Measurements from ENCODE around the gene KLHL28.
A peak's percentile ranks its signal among the peaks of the same experiment; 100 is the strongest.

The KLHL28 gene

GRCh38 chr14:44959538-44959937, 2.2 kb downstream of the KLHL28 start:
- no peak overlapping the region for H3K27ac ChIP-seq (ENCODE audit: low read depth, low read length)
- TF ChIP-seq EZH2phosphoT487 (conservative IDR thresholded peaks at IDR 0.05; ENCODE audit: low read length) (no peak), CTCF (IDR thresholded peaks at IDR 0.05; ENCODE audit: insufficient read depth, low read length, poor library complexity, severe bottlenecking) (no peak)
- no peaks in the 10 kb centered on the region for H3K27me3 ChIP-seq (ENCODE audit: low read length)
- no peaks in the 10 kb centered on the region for H3K9me2 ChIP-seq (replicated peaks; ENCODE audit: insufficient read depth, low read length)
- H3K9ac ChIP-seq (ENCODE audit: low read length) = peak overlapping the region; percentile 70
- peaks cover 14% of the 10 kb centered on the region; the same call in 1 of the 2 replicates for H3F3A ChIP-seq (ENCODE audit: insufficient read depth)
- H3K4me3 ChIP-seq (ENCODE audit: insufficient read depth, low read length, poor library complexity, severe bottlenecking) = peak overlapping the region; percentile 74
- peaks cover 92% of the 10 kb centered on the region for H3K79me2 ChIP-seq (ENCODE audit: insufficient read depth, low read length)
- H3K4me2 ChIP-seq (ENCODE audit: low read depth, low read length, poor library complexity, severe bottlenecking) = peak overlapping the region; percentile 73
- peaks cover 5% of the 10 kb centered on the region; the same call in 1 of the 2 replicates for H4K20me1 ChIP-seq (ENCODE audit: low read depth, low read length)
- no peak overlapping the region for H2AFZ ChIP-seq (ENCODE audit: low read depth, low read length, severe bottlenecking)
- peaks cover 3% of the 10 kb centered on the region; the same call in 1 of the 2 replicates for H3K36me3 ChIP-seq (ENCODE audit: low read length)
- H3K9me3 ChIP-seq (ENCODE audit: insufficient read depth, low read length) = no peaks in the 10 kb centered on the region

GRCh38 chr14:44956866-44957265, 4.9 kb downstream of the KLHL28 start:
- Histone ChIP-seq H3K36me3 (ENCODE audit: low read length) (peaks cover 5% of the 10 kb centered on the region; the same call in 1 of the 2 replicates), H3K4me3 (ENCODE audit: insufficient read depth, low read length, poor library complexity, severe bottlenecking) (no peak overlapping the region), H4K20me1 (ENCODE audit: low read depth, low read length) (peaks cover 5% of the 10 kb centered on the region; the same call in 1 of the 2 replicates), H3K9ac (ENCODE audit: low read length) (no peak overlapping the region), H3K9me3 (ENCODE audit: insufficient read depth, low read length) (no peaks in the 10 kb centered on the region), H3K27me3 (ENCODE audit: low read length) (no peaks in the 10 kb centered on the region), H3K9me2 (replicated peaks; ENCODE audit: insufficient read depth, low read length) (no peaks in the 10 kb centered on the region), H3F3A (ENCODE audit: insufficient read depth) (peaks cover 8% of the 10 kb centered on the region; the same call in 1 of the 2 replicates), H3K79me2 (ENCODE audit: insufficient read depth, low read length) (peaks cover 81% of the 10 kb centered on the region), H2AFZ (ENCODE audit: low read depth, low read length, severe bottlenecking) (no peak overlapping the region), H3K4me2 (ENCODE audit: low read depth, low read length, poor library complexity, severe bottlenecking) (no peak overlapping the region), H3K27ac (ENCODE audit: low read depth, low read length) (no peak overlapping the region)
- TF ChIP-seq EZH2phosphoT487 (conservative IDR thresholded peaks at IDR 0.05; ENCODE audit: low read length) (no peak), CTCF (IDR thresholded peaks at IDR 0.05; ENCODE audit: insufficient read depth, low read length, poor library complexity, severe bottlenecking) (no peak)

GRCh38 chr14:44955528-44955927, 6.2 kb downstream of the KLHL28 start:
- H3K4me3 ChIP-seq (ENCODE audit: insufficient read depth, low read length, poor library complexity, severe bottlenecking) = no peak overlapping the region

More at GRCh38 chr14:44955528-44955927, 6.2 kb downstream of the KLHL28 start:
- Histone ChIP-seq H2AFZ (ENCODE audit: low read depth, low read length, severe bottlenecking) (no peak overlapping the region), H3K27me3 (ENCODE audit: low read length) (no peaks in the 10 kb centered on the region), H3K9me2 (replicated peaks; ENCODE audit: insufficient read depth, low read length) (no peaks in the 10 kb centered on the region), H3F3A (ENCODE audit: insufficient read depth) (peaks cover 8% of the 10 kb centered on the region; the same call in 1 of the 2 replicates), H3K27ac (ENCODE audit: low read depth, low read length) (no peak overlapping the region), H3K9me3 (ENCODE audit: insufficient read depth, low read length) (no peaks in the 10 kb centered on the region), H3K4me2 (ENCODE audit: low read depth, low read length, poor library complexity, severe bottlenecking) (no peak overlapping the region), H4K20me1 (ENCODE audit: low read depth, low read length) (peaks cover 5% of the 10 kb centered on the region; the same call in 1 of the 2 replicates), H3K36me3 (ENCODE audit: low read length) (peaks cover 8% of the 10 kb centered on the region; the same call in 1 of the 2 replicates), H3K79me2 (ENCODE audit: insufficient read depth, low read length) (peaks cover 78% of the 10 kb centered on the region), H3K9ac (ENCODE audit: low read length) (no peak overlapping the region)
- TF ChIP-seq EZH2phosphoT487 (conservative IDR thresholded peaks at IDR 0.05; ENCODE audit: low read length) = no peak
- no peak for TF ChIP-seq CTCF (IDR thresholded peaks at IDR 0.05; ENCODE audit: insufficient read depth, low read length, poor library complexity, severe bottlenecking)
